Left renal cortex interstitium (tissue), 4 donors: ENCODE results near the gene RNF212. TPM values are rescaled to one million over a fixed set of nuclear protein-coding genes. Genes with fewer than 3 reads are reported as not detected.

Experiments
- DNase-seq, 4 donors: peaks; one replicate each; pipeline ENCODE4 v3.0.0-alpha.2; 2013; ENCODE audit warnings: low read depth in 4 of 4, low spot score in 2 of 4, missing footprints in 1 of 4
- polyA plus RNA-seq, 4 donors: library from polyadenylated mRNA; unstranded; fragments of 120-200 nt; gene quantifications; one replicate each; pipeline ENCODE4 v1.2.1, GENCODE V29; 2013; ENCODE audit not compliant: insufficient read length in 4 of 4

Gene RNF212
- polyA plus RNA-seq, 4 donors, result 13.2 to 23.5 (median 17.0) TPM

DNA sequence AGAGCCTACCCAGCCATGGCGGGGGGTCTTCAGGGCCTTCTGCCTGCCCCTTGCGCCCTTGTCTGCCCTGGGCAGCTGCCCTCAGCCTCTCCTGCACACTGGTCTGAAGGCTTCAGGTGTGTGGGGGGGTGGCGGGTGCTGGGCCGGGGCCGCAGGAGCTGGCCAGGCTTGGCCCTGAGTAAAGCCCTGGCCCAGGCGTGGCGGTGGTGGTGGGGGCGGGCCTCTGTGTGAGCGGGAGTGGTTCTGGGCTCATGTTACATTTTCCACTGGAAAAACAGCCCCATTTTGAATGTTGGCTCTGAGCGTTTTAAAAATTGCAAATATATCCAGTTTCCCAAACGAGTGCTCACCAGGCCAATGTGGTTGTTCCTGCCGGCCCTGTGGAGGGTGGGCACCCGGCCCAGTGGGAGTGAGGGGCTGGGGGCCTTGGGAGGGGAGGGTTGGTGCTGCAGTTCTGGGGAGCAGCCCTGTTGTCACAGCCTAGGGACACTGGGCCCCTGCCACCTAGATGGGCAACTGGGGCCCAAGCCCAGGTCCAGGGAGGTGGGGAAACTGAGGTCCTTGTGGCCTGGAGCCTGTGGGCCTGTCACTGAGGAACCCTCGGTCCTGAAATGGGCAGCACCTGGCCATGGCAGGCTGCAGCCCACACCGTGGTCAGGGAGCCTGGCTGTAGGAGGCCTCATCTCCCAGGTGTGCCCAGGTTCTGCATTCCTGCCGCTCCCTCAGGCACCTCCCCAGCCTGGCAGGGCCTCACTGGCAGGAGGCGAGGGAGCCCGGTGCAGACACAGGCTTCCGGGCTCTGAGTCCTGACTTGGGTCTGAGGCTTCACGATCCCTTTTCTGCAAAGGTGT, 73.6 kb downstream of the RNF212 start:
- DNase-seq, result peak in 1 of 4 donors; percentile 68

- DNase-seq, result no peak
Observed at GRCh38 chr4:1038948-1039492, 74.3 kb downstream of the RNF212 start.

GRCh38 chr4:1036976-1037810, 76.2 kb downstream of the RNF212 start:
- no peak for DNase-seq

- DNase-seq, result no peak
Observed at GRCh38 chr4:1036095-1036494, 77.3 kb downstream of the RNF212 start.

GRCh38 chr4:1035510-1035909, 77.9 kb downstream of the RNF212 start:
- DNase-seq, result no peak

GRCh38 chr4:1033840-1034551, 79.4 kb downstream of the RNF212 start:
- DNase-seq, result no peak

DNA sequence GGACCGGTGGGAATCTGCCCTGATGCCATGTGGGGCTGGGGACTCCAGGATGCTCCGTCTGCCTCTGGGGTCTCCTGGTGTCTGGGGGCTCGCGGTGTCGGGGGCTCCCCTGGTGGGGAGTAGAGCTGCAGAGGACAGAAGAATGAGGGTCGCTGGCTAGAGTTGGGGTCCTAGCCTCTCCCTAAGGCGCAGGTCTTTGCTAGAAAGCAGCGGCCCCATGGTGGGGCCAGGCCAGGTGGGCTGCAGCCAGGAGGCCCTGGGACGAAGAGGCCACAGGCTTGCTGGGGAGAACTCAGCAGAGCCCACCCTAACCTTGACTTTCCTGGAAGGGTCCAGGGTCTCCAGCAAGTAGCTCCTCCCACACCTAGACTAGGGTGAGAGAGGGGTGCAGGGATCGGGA, 80.5 kb downstream of the RNF212 start:
- no peak for DNase-seq

- no peak for DNase-seq
Observed at GRCh38 chr4:1031956-1032795, 81.2 kb downstream of the RNF212 start.

GRCh38 chr4:1031346-1031745, 82.0 kb downstream of the RNF212 start:
- no peak for DNase-seq

DNA sequence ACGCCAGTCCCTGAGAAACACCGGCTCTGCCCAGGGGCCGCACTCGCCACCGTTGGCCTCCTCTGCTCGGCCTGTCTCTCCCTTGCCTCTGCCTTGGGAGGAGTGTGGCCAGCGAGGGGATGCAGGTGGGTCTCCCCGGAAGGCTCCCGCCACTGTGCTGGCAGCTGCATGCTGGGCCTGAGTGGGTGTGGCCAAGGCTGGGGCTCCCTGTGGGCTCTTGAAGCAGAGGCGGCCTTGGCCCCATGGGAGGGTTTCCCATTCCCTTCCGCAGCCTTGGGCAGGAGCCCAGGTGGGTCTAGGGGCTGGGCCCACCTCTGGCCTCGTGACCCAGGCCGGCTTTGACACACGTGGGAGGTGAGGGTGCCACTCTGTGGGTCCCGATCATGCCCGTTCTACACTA, 82.8 kb downstream of the RNF212 start:
- DNase-seq, result no peak

- no peak for DNase-seq
Observed at GRCh38 chr4:1030031-1030430, 83.3 kb downstream of the RNF212 start.

DNA sequence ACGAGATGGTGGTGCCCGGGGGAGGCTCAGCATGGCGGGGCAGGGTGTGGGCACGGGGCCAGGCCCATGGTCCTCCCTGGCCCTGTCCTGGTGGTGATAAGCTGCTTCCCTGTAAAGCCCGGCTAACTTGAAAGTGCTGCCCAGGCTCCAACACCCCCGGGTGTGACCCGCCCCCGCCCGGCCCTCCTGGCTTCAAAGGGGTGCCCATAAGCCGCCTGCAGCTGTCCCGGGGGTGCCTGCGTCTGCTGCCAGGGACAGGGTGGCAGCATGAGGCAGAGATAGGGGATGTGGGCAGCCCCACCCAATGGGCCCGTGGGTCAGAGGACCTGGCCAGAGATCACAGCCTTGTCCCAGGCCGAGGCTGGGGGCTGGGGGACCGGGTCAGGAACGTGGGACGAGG, 83.8 kb downstream of the RNF212 start:
- DNase-seq, result no peak

GRCh38 chr4:1028574-1029220, 84.7 kb downstream of the RNF212 start:
- no peak for DNase-seq

DNA sequence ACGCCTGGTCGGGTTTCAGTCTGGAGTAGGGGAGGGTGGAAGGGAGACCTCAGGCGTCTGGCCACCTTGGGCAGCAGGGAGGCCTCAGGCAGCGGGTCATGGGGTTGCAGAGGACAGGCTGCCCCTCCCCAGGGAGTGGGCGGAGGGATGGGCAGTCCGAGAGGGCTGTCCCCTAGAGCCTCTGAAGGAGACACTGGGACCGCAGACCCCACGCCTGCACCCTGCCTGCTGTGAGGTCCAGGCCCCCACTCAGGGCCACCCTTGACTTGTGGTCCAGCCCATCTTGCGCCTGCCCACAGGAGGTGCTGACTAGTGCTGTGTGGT, 85.5 kb downstream of the RNF212 start:
- DNase-seq, result no peak

DNA sequence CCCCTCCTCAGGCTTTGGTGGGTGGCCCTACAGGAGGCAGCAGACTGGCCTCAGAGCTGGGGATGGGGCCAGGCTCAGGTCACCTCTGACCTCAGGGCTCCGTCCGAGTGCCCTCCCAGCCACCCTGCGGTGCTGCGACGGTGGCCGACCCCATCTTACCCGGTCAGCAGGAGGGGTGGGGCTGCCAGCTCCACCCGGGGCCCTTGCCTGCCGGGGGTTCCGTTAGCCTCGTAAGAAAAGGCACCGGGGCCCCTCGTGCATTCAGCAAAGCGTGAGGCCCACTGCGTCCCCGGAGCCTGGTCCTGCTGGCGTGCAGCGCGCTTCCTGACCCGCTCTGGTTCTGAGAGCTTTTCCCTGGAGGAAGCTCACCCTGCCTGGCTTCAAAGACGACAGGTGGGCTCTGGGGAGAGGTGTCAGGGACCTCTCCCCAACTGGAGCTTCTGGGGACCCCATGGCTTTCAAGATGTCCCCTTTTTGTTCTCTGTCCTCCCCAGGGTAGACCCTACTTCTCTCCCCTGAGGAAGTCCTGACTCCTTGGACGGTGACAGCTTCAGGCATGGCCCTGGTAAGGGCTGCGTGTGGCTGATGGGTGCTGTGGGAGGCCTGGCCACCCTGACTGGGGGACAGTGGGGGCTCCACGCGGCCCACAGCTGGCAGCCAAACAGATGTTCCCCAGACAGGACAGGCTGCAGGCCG, 86.0 kb downstream of the RNF212 start:
- DNase-seq, result no peak

GRCh38 chr4:1026115-1026514, 87.2 kb downstream of the RNF212 start:
- no peak for DNase-seq

DNA sequence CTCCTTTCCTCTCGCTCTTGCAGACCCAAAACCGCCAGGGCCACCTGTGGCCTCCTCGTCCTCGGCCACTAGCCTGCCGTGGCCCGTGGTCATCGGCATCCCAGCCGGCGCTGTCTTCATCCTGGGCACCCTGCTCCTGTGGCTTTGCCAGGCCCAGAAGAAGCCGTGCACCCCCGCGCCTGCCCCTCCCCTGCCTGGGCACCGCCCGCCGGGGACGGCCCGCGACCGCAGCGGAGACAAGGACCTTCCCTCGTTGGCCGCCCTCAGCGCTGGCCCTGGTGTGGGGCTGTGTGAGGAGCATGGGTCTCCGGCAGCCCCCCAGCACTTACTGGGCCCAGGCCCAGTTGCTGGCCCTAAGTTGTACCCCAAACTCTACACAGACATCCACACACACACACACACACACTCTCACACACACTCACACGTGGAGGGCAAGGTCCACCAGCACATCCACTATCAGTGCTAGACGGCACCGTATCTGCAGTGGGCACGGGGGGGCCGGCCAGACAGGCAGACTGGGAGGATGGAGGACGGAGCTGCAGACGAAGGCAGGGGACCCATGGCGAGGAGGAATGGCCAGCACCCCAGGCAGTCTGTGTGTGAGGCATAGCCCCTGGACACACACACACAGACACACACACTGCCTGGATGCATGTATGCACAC, 88.3 kb downstream of the RNF212 start:
- no peak for DNase-seq
